Calu3 (cell line): ENCODE data around the gene NLRP13. TPM values are rescaled to one million over a fixed set of nuclear protein-coding genes. Genes with fewer than 3 reads are reported as not detected.

Experiments used
- BruUV-seq: library from RNA; stranded (reverse); fragments of 400-500 nt; replicated peaks from 2 replicates; lab custom pipeline; 2021; lab: Mats Ljungman, UMichigan
- CTCF ChIA-PET: fragments of 300-600 bp; sonication (Branson Sonifier 250); formaldehyde crosslinking; loops from one replicate; lab custom pipeline; 2022; ENCODE audit warnings: antibody characterized with exemption; lab: Charles Lee
- DNase-seq: peaks from one replicate; pipeline ENCODE4 v3.0.0; 2022
- H3K27ac Mint-ChIP-seq: one replicate; pipeline ENCODE4 v1.8.0; 2022; ENCODE audit warnings: mixed read lengths; ENCODE audit not compliant: unreplicated experiment
- H3K27me3 Mint-ChIP-seq: one replicate; pipeline ENCODE4 v1.8.0; 2022; ENCODE audit warnings: mixed read lengths; ENCODE audit not compliant: unreplicated experiment
- H3K36me3 Mint-ChIP-seq: one replicate; pipeline ENCODE4 v1.8.0; 2022; ENCODE audit warnings: mild to moderate bottlenecking, moderate library complexity, mixed read lengths; ENCODE audit not compliant: insufficient read depth, unreplicated experiment
- H3K4me1 Mint-ChIP-seq: one replicate; pipeline ENCODE4 v1.8.0; 2022; ENCODE audit warnings: mild to moderate bottlenecking, low read depth, mixed read lengths; ENCODE audit not compliant: unreplicated experiment
- H3K4me3 Mint-ChIP-seq: one replicate; pipeline ENCODE4 v1.8.0; 2022; ENCODE audit warnings: mild to moderate bottlenecking, low read depth, moderate library complexity, mixed read lengths; ENCODE audit not compliant: unreplicated experiment
- H3K9me3 Mint-ChIP-seq: one replicate; pipeline ENCODE4 v1.8.0; 2022; ENCODE audit warnings: low read depth, mixed read lengths; ENCODE audit not compliant: unreplicated experiment
- intact Hi-C: fragments of 100-400 bp; cut with micrococcal nuclease; formaldehyde crosslinking; loops from one replicate; pipeline ENCODE4 v1.10.0; 2022; ENCODE audit not compliant: unreplicated experiment
- total RNA-seq: library from RNA; stranded (reverse); gene quantifications from 2 replicates; pipeline ENCODE4 v1.2.3, GENCODE V29; 2022
- TF ChIP-seq, protein P1 (sequence below): fragments of 200-600 bp; IDR thresholded peaks from one replicate; pipeline ENCODE4 v1.8.0; 2022; ENCODE audit warnings: antibody characterized with exemption; ENCODE audit not compliant: unreplicated experiment

NLRP13 gene
- total RNA-seq, 1 experiment from 2014 or later, result not detected

DNA sequence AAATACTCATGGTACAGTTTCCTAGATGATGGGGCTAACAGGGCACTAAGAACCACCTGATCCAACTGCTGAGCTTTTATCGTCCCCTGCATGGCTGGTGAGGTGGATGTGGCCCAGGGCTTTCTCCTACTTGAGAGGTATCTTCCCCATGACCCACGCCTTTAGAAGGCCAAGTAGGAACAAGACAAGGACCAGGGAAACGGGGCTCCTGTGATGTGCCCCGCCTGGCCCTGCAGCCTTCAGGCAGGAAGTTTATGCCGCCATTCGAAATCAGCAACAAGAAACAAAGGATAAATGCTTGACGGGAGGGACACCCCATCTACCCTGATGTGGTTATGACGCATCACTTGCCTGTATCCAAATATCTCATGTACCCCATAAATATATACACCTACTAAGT, 4.1 kb downstream of the NLRP13 start:
- H3K27me3 Mint-ChIP-seq, result no peaks in the 10 kb centered on the region
- TF ChIP-seq, protein P1, sequence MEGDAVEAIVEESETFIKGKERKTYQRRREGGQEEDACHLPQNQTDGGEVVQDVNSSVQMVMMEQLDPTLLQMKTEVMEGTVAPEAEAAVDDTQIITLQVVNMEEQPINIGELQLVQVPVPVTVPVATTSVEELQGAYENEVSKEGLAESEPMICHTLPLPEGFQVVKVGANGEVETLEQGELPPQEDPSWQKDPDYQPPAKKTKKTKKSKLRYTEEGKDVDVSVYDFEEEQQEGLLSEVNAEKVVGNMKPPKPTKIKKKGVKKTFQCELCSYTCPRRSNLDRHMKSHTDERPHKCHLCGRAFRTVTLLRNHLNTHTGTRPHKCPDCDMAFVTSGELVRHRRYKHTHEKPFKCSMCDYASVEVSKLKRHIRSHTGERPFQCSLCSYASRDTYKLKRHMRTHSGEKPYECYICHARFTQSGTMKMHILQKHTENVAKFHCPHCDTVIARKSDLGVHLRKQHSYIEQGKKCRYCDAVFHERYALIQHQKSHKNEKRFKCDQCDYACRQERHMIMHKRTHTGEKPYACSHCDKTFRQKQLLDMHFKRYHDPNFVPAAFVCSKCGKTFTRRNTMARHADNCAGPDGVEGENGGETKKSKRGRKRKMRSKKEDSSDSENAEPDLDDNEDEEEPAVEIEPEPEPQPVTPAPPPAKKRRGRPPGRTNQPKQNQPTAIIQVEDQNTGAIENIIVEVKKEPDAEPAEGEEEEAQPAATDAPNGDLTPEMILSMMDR, result no peak
- no peak for DNase-seq
- CTCF ChIA-PET, result no interaction called here
- H3K4me3 Mint-ChIP-seq, result no peak overlapping the region
- H3K4me1 Mint-ChIP-seq, result no peaks in the 10 kb centered on the region
- BruUV-seq, result no TSS peak
- H3K27ac Mint-ChIP-seq, result no peak overlapping the region
- H3K9me3 Mint-ChIP-seq, result peaks cover 8% of the 10 kb centered on the region
- H3K36me3 Mint-ChIP-seq, result no peaks in the 10 kb centered on the region
- intact Hi-C loops, result no loop called here

GRCh38 chr19:55923556-55923955, 8.6 kb downstream of the NLRP13 start:
- no peak for DNase-seq
- Mint-ChIP-seq H3K9me3 (peaks cover 8% of the 10 kb centered on the region), H3K36me3 (no peaks in the 10 kb centered on the region), H3K4me1 (no peaks in the 10 kb centered on the region), H3K27ac (no peak overlapping the region), H3K27me3 (no peaks in the 10 kb centered on the region), H3K4me3 (no peak overlapping the region)
- TF ChIP-seq, protein P1, result no peak
- intact Hi-C loops, result no loop called here
- BruUV-seq, result no TSS peak
- CTCF ChIA-PET, result interaction anchor here (0.7 kb wide), 1 partner anchor 198 kb away, joined by 3 read pairs; no protein-coding TSS in a partner anchor

- CTCF ChIA-PET, result interaction anchor here (1.0 kb wide), 1 partner anchor 420 kb away, joined by 7 read pairs; no protein-coding TSS in a partner anchor
- H3K27ac Mint-ChIP-seq, result no peak overlapping the region
- intact Hi-C loops, result no loop called here
- H3K36me3 Mint-ChIP-seq, result no peaks in the 10 kb centered on the region
- TF ChIP-seq, protein P1, result no peak
- no peaks in the 10 kb centered on the region for H3K4me1 Mint-ChIP-seq
- no TSS peak for BruUV-seq
- no peak overlapping the region for H3K4me3 Mint-ChIP-seq
- H3K9me3 Mint-ChIP-seq, result peaks cover 17% of the 10 kb centered on the region
- no peaks in the 10 kb centered on the region for H3K27me3 Mint-ChIP-seq
- DNase-seq, result peak; percentile 20
Observed at GRCh38 chr19:55913643-55914268, 18.4 kb downstream of the NLRP13 start.

- Mint-ChIP-seq H3K9me3 (peaks cover 20% of the 10 kb centered on the region), H3K27me3 (no peaks in the 10 kb centered on the region), H3K4me1 (no peaks in the 10 kb centered on the region), H3K27ac (no peak overlapping the region), H3K4me3 (no peak overlapping the region), H3K36me3 (no peaks in the 10 kb centered on the region)
- no peak for DNase-seq
- intact Hi-C loops, result no loop called here
- no TSS peak for BruUV-seq
- TF ChIP-seq, protein P1, result no peak
- CTCF ChIA-PET, result no interaction called here
Observed at GRCh38 chr19:55912916-55913315, 19.2 kb downstream of the NLRP13 start.
